Right atrium auricular region (tissue), 2 donors: ENCODE data around the gene ADM5. TPM values are rescaled to one million over a fixed set of nuclear protein-coding genes. Genes with fewer than 3 reads are reported as not detected.

Experiments used
- DNase-seq: peaks from one replicate; pipeline ENCODE4 v3.0.0-alpha.2; 2019; ENCODE audit warnings: low spot score
- H3K27ac ChIP-seq, 2 donors: fragments of 200-600 bp; sonication (generic); 1 replicate in 1 of 2; 2 replicates in 1 of 2; pipeline ENCODE4 v1.5.1; 2016 to 2019
- H3K27me3 ChIP-seq, 2 donors: fragments of 200-600 bp; sonication (generic); one replicate each; pipeline versions ENCODE4 v1.5.1 to v1.6.0; 2017 to 2019
- H3K36me3 ChIP-seq: fragments of 200-600 bp; sonication (generic); one replicate; pipeline ENCODE4 v1.5.1; 2016
- H3K4me1 ChIP-seq, 2 donors: fragments of 200-600 bp; sonication (generic); one replicate each; pipeline versions ENCODE4 v1.5.1 to v1.6.0; 2017 to 2019
- H3K4me3 ChIP-seq, 2 donors: fragments of 200-600 bp; sonication (generic); 1 replicate in 1 of 2; 2 replicates in 1 of 2; pipeline ENCODE4 v1.5.1; 2017 to 2019; ENCODE audit warnings: mild to moderate bottlenecking in 1 of 2, moderate library complexity in 1 of 2
- H3K9me3 ChIP-seq, 2 donors: fragments of 200-600 bp; sonication (generic); one replicate each; pipeline ENCODE4 v1.5.1; 2019
- microRNA-seq, 2 donors: library from miRNA; unstranded; fragments of <30 nt; microRNA quantifications; one replicate each; pipeline ENCODE4, GENCODE V29; 2016 to 2017; ENCODE audit warnings: borderline number of aligned reads in 2 of 2, borderline replicate concordance in 1 of 2
- total RNA-seq, 2 donors: library from RNA; depleted of rRNA; stranded (reverse); fragments of >200 nt; gene quantifications; one replicate each; pipeline ENCODE4 v1.1.0, GENCODE V29; 2016
- TF ChIP-seq, protein P1 (sequence below), 2 donors: fragments of 200-600 bp; sonication (generic); IDR thresholded peaks; one replicate each; pipeline ENCODE4 v1.5.1; 2019; ENCODE audit warnings: antibody characterized with exemption in 2 of 2

Gene ADM5
- total RNA-seq, 2 donors from 2014 or later: 0.43 TPM; not detected in 1

- no peaks in the 10 kb centered on the region for H3K9me3 ChIP-seq
- no peaks in the 10 kb centered on the region for H3K36me3 ChIP-seq
- H3K27ac ChIP-seq: no peak overlapping the region
- no peak for DNase-seq
- H3K27me3 ChIP-seq: no peaks in the 10 kb centered on the region
- no peak overlapping the region for H3K4me3 ChIP-seq
- TF ChIP-seq, protein P1, sequence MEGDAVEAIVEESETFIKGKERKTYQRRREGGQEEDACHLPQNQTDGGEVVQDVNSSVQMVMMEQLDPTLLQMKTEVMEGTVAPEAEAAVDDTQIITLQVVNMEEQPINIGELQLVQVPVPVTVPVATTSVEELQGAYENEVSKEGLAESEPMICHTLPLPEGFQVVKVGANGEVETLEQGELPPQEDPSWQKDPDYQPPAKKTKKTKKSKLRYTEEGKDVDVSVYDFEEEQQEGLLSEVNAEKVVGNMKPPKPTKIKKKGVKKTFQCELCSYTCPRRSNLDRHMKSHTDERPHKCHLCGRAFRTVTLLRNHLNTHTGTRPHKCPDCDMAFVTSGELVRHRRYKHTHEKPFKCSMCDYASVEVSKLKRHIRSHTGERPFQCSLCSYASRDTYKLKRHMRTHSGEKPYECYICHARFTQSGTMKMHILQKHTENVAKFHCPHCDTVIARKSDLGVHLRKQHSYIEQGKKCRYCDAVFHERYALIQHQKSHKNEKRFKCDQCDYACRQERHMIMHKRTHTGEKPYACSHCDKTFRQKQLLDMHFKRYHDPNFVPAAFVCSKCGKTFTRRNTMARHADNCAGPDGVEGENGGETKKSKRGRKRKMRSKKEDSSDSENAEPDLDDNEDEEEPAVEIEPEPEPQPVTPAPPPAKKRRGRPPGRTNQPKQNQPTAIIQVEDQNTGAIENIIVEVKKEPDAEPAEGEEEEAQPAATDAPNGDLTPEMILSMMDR (IDR thresholded peaks at IDR 0.05): no peak
- no peaks in the 10 kb centered on the region for H3K4me1 ChIP-seq
These were observed 48.9 kb downstream of the ADM5 start for GRCh38 chr19:49738268-49738667.

DNA sequence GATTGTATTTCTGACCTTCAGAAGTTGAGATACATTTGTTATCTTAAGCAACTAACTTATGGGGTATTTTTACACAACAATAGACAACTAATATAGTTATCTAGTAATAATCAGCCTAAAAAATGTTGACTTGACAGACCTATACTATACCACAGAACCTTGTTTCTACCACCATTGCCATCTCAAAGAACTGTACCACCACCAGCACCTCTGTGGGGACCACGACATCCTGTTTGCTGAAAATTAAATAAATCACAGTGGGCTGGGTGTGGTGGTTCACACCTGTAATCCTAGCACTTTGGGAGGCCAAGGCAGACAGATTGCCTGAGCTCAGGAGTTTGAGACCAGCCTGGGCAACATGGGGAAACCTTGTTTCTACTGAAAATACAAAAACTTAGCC is 49.7 kb downstream of the ADM5 start:
- no peak for DNase-seq
- Histone ChIP-seq H3K27me3 (no peaks in the 10 kb centered on the region), H3K27ac (no peak overlapping the region), H3K36me3 (no peaks in the 10 kb centered on the region), H3K4me3 (no peak overlapping the region), H3K9me3 (no peaks in the 10 kb centered on the region), H3K4me1 (no peaks in the 10 kb centered on the region)
- TF ChIP-seq, protein P1 (IDR thresholded peaks at IDR 0.05): no peak

- Histone ChIP-seq H3K9me3 (no peaks in the 10 kb centered on the region), H3K36me3 (no peaks in the 10 kb centered on the region), H3K27me3 (no peaks in the 10 kb centered on the region), H3K4me3 (no peak overlapping the region), H3K4me1 (no peaks in the 10 kb centered on the region), H3K27ac (no peak overlapping the region)
- no peak for DNase-seq
- TF ChIP-seq, protein P1 (IDR thresholded peaks at IDR 0.05): no peak
These were observed 50.5 kb downstream of the ADM5 start for GRCh38 chr19:49739933-49740332.

Small RNAs within 50 kb of the gene (microRNA-seq; reads per million reads assigned to microRNA genes)
- gene MIR5088: 0.71 reads per million in 2 donors

Other genes starting within 250 kb of the ADM5 start
- gene SLC17A7, start 248.1 kb upstream of the ADM5 start, total RNA-seq: under 1 TPM; 0.59 to 0.67 TPM
- 10 to 100 TPM; 55.8 to 61.5 TPM for gene PIH1D1, start 237.8 kb upstream of the ADM5 start, total RNA-seq
- gene ALDH16A1, start 236.4 kb upstream of the ADM5 start, total RNA-seq: 10 to 100 TPM in 1 of 2 donors, 1 to 10 TPM in 1; 9.5 to 18.5 TPM
- gene FLT3LG, start 215.4 kb upstream of the ADM5 start, total RNA-seq: 1 to 10 TPM; 1.1 to 2.6 TPM
- gene RPL13A, start 202.0 kb upstream of the ADM5 start, total RNA-seq: 1,000 to 10,000 TPM in 1 of 2 donors, 100 to 1,000 TPM in 1; 765 to 1,868 TPM
- gene RPS11, start 193.2 kb upstream of the ADM5 start, total RNA-seq: 1,000 to 10,000 TPM; 1,048 to 2,648 TPM
- gene FCGRT, start 176.9 kb upstream of the ADM5 start, total RNA-seq: 100 to 1,000 TPM in 1 of 2 donors, 10 to 100 TPM in 1; 98.2 to 123 TPM
- gene RCN3, start 161.6 kb upstream of the ADM5 start, total RNA-seq: 10 to 100 TPM; 15.8 to 17.2 TPM
- gene NOSIP, start 109.0 kb upstream of the ADM5 start, total RNA-seq: 10 to 100 TPM; 39.0 to 62.3 TPM
- 1 to 10 TPM in 1 of 2 donors, under 1 TPM in 1; 0.63 to 2.3 TPM for gene PRRG2, start 108.3 kb upstream of the ADM5 start, total RNA-seq
- gene PRR12, start 98.4 kb upstream of the ADM5 start, total RNA-seq: 10 to 100 TPM in 1 of 2 donors, 1 to 10 TPM in 1; 6.6 to 13.3 TPM
- 10 to 100 TPM; 60.9 to 83.5 TPM for gene RRAS, start 49.5 kb upstream of the ADM5 start, total RNA-seq
- gene SCAF1, start 47.4 kb upstream of the ADM5 start, total RNA-seq: 10 to 100 TPM; 14.3 to 22.3 TPM
- gene IRF3, start 23.7 kb upstream of the ADM5 start, total RNA-seq: 10 to 100 TPM; 33.2 to 34.0 TPM
- 1 to 10 TPM; 5.7 to 6.5 TPM for gene BCL2L12, start 23.7 kb upstream of the ADM5 start, total RNA-seq
- 100 to 1,000 TPM; 187 to 192 TPM for gene PRMT1, start 12.3 kb upstream of the ADM5 start, total RNA-seq
- gene CPT1C, start 1.5 kb downstream of the ADM5 start, total RNA-seq: 1 to 10 TPM; 1.2 to 2.8 TPM
- gene TSKS, start 73.7 kb downstream of the ADM5 start, total RNA-seq: under 1 TPM; 0.28 to 0.96 TPM
- 10 to 100 TPM; 72.5 to 97.3 TPM for gene AP2A1, start 77.4 kb downstream of the ADM5 start, total RNA-seq
- 10 to 100 TPM; 18.5 to 22.5 TPM for gene FUZ, start 123.7 kb downstream of the ADM5 start, total RNA-seq
- gene MED25, start 128.7 kb downstream of the ADM5 start, total RNA-seq: 10 to 100 TPM; 31.1 to 54.0 TPM
- gene PTOV1, start 161.6 kb downstream of the ADM5 start, total RNA-seq: 10 to 100 TPM; 64.6 to 81.0 TPM
- 10 to 100 TPM; 29.2 to 32.5 TPM for gene PNKP, start 178.0 kb downstream of the ADM5 start, total RNA-seq
- gene AKT1S1, start 187.8 kb downstream of the ADM5 start, total RNA-seq: 10 to 100 TPM; 20.6 to 25.8 TPM
- 10 to 100 TPM; 20.4 to 27.5 TPM for gene TBC1D17, start 188.1 kb downstream of the ADM5 start, total RNA-seq
- under 1 TPM in 1 of 2 donors, not detected in 1; 0.43 TPM for gene IL4I1, start 207.3 kb downstream of the ADM5 start, total RNA-seq
- gene ATF5, start 239.6 kb downstream of the ADM5 start, total RNA-seq: 1 to 10 TPM; 3.8 to 5.9 TPM
- 10 to 100 TPM; 23.5 to 32.6 TPM for gene NUP62, start 239.9 kb downstream of the ADM5 start, total RNA-seq